Neural progenitor cell (in vitro differentiated cells): ENCODE results near the gene SERGEF. TPM values are rescaled to one million over a fixed set of nuclear protein-coding genes. Genes with fewer than 3 reads are reported as not detected.

Source experiments
- DNase-seq: peaks from one replicate; pipeline ENCODE4 v3.0.0-alpha.2; 2016; ENCODE audit warnings: low spot score
- H2AFZ ChIP-seq: fragments of 200-600 bp; sonication (generic); replicated peaks from 2 replicates; pipeline ENCODE4 v1.6.1; 2016; ENCODE audit warnings: antibody characterized with exemption
- H3F3A ChIP-seq: fragments of 200-600 bp; sonication (generic); 2 replicates; pipeline ENCODE4 v1.6.1; 2016; ENCODE audit warnings: antibody characterized with exemption, low read depth
- H3K27ac ChIP-seq: fragments of 200-600 bp; sonication (generic); 2 replicates; pipeline ENCODE4 v1.5.1; 2016; ENCODE audit warnings: mild to moderate bottlenecking
- H3K27me3 ChIP-seq: fragments of 200-600 bp; sonication (generic); 2 replicates; pipeline ENCODE4 v1.6.1; 2016; ENCODE audit warnings: mild to moderate bottlenecking, moderate library complexity
- H3K36me3 ChIP-seq: fragments of 200-600 bp; sonication (generic); 2 replicates; pipeline ENCODE4 v1.5.1; 2016
- H3K4me1 ChIP-seq: fragments of 200-600 bp; sonication (generic); 2 replicates; pipeline ENCODE4 v1.6.1; 2016; ENCODE audit warnings: mixed run types
- H3K4me2 ChIP-seq: fragments of 200-600 bp; sonication (generic); 2 replicates; pipeline ENCODE4 v1.6.1; 2016
- H3K4me3 ChIP-seq: fragments of 200-600 bp; sonication (generic); 2 replicates; pipeline ENCODE4 v1.5.1; 2016
- H3K79me2 ChIP-seq: fragments of 200-600 bp; sonication (generic); 2 replicates; pipeline ENCODE4 v1.6.1; 2016; ENCODE audit warnings: low read depth
- H3K9ac ChIP-seq: fragments of 200-600 bp; sonication (generic); 2 replicates; pipeline ENCODE4 v1.6.1; 2016
- H3K9me3 ChIP-seq: fragments of 200-600 bp; sonication (generic); 2 replicates; pipeline ENCODE4 v1.5.1; 2016; ENCODE audit warnings: low read depth
- H4K20me1 ChIP-seq: fragments of 200-600 bp; sonication (generic); 2 replicates; pipeline ENCODE4 v1.6.1; 2016; ENCODE audit warnings: low read depth
- H3K27ac Mint-ChIP-seq: 3 replicates; pipeline ENCODE4 v1.8.0; 2021; ENCODE audit warnings: mixed read lengths
- H3K27me3 Mint-ChIP-seq: 2 replicates; pipeline ENCODE4 v1.8.0; 2022; ENCODE audit warnings: low read depth, mild to moderate bottlenecking, inconsistent platforms, moderate library complexity, mixed read lengths; ENCODE audit not compliant: insufficient read depth
- H3K36me3 Mint-ChIP-seq: 3 replicates; pipeline ENCODE4 v1.8.0; 2021; ENCODE audit warnings: mixed read lengths
- H3K4me1 Mint-ChIP-seq: 3 replicates; pipeline ENCODE4 v1.8.0; 2021; ENCODE audit warnings: mixed read lengths
- H3K4me3 Mint-ChIP-seq: 3 replicates; pipeline ENCODE4 v1.8.0; 2021; ENCODE audit warnings: mild to moderate bottlenecking, moderate library complexity, mixed read lengths
- H3K9me3 Mint-ChIP-seq: 3 replicates; pipeline ENCODE4 v1.8.0; 2020; ENCODE audit warnings: mixed read lengths
- CTCF ChIP-seq: fragments of 200-600 bp; sonication (generic); IDR thresholded peaks from 2 replicates; pipeline ENCODE4 v1.5.1; 2017; ENCODE audit warnings: antibody characterized with exemption, mild to moderate bottlenecking
- EZH2 ChIP-seq: fragments of 200-600 bp; sonication (generic); IDR thresholded peaks from 2 replicates; pipeline ENCODE4 v1.6.1; 2017; ENCODE audit warnings: antibody characterized with exemption, mild to moderate bottlenecking, moderate library complexity
- EZH2phosphoT487 ChIP-seq: fragments of 200-600 bp; sonication (generic); IDR thresholded peaks from 2 replicates; pipeline ENCODE4 v1.6.1; 2017; ENCODE audit warnings: antibody characterized with exemption
- total RNA-seq: library from RNA; depleted of rRNA; stranded (reverse); fragments of >200 nt; gene quantifications from 2 replicates; pipeline ENCODE4 v1.2.3, GENCODE V29; 2015; ENCODE audit warnings: low replicate concordance

SERGEF gene
- 35.1 and 36.5 TPM in 2 replicates for total RNA-seq

- peaks cover 16% of the 10 kb centered on the region for H3K4me1 ChIP-seq
- H3K9ac ChIP-seq, result peak within 1 kb of the TSS; percentile 50
- no peaks in the 10 kb centered on the region for H3K36me3 ChIP-seq
- peak within 1 kb of the TSS; percentile 92 for H3K4me3 ChIP-seq
- peaks cover 23% of the 10 kb centered on the region for H3F3A ChIP-seq
- Mint-ChIP-seq H3K36me3 (no peaks in the 10 kb centered on the region), H3K9me3 (no peaks in the 10 kb centered on the region), H3K27me3 (peaks cover 11% of the 10 kb centered on the region), H3K27ac (peak within 1 kb of the TSS; percentile 27), H3K4me1 (peaks cover 20% of the 10 kb centered on the region), H3K4me3 (peak within 1 kb of the TSS; percentile 99)
- H3K9me3 ChIP-seq, result no peaks in the 10 kb centered on the region
- H3K4me2 ChIP-seq, result peak within 1 kb of the TSS; percentile 98
- H3K79me2 ChIP-seq, result peaks cover 19% of the 10 kb centered on the region
- H4K20me1 ChIP-seq, result peaks cover 10% of the 10 kb centered on the region
- H3K27me3 ChIP-seq, result peaks cover 33% of the 10 kb centered on the region
- H3K27ac ChIP-seq, result peak within 1 kb of the TSS; percentile 18
- DNase-seq, result peak; percentile 98
- H2AFZ ChIP-seq, result peak within 1 kb of the TSS; percentile 99
- TF ChIP-seq CTCF (no peak), EZH2 (peak; percentile 48)
Observed at GRCh38 chr11:18012906-18013781, at the start of gene SERGEF. TSS of gene SERGEF (minus strand) at chr11:18013047. CDS start at chr11:18013010, 37 bp downstream.

- H3K4me2 ChIP-seq, result no peak overlapping the region
- TF ChIP-seq CTCF (no peak), EZH2phosphoT487 (no peak)
- H3K9ac ChIP-seq, result no peak overlapping the region
- Mint-ChIP-seq H3K4me1 (peaks cover 6% of the 10 kb centered on the region), H3K27me3 (peaks cover 2% of the 10 kb centered on the region), H3K4me3 (no peak overlapping the region), H3K27ac (no peak overlapping the region), H3K9me3 (no peaks in the 10 kb centered on the region), H3K36me3 (no peaks in the 10 kb centered on the region)
- H3K4me3 ChIP-seq, result no peak overlapping the region
- no peaks in the 10 kb centered on the region for H3K27me3 ChIP-seq
- no peak overlapping the region for H3K27ac ChIP-seq
- H3K36me3 ChIP-seq, result no peaks in the 10 kb centered on the region
- no peaks in the 10 kb centered on the region for H3F3A ChIP-seq
- DNase-seq, result no peak
- no peaks in the 10 kb centered on the region for H4K20me1 ChIP-seq
- H2AFZ ChIP-seq, result no peak overlapping the region
- H3K4me1 ChIP-seq, result no peaks in the 10 kb centered on the region
- H3K79me2 ChIP-seq, result no peaks in the 10 kb centered on the region
- no peaks in the 10 kb centered on the region for H3K9me3 ChIP-seq
Observed at GRCh38 chr11:18061351-18061750, 48.5 kb upstream of the SERGEF start.

GRCh38 chr11:18056561-18057181 lies 43.8 kb upstream of the SERGEF start:
- no peaks in the 10 kb centered on the region for H3K36me3 ChIP-seq
- Mint-ChIP-seq H3K27me3 (peaks cover 5% of the 10 kb centered on the region), H3K27ac (no peak overlapping the region), H3K4me1 (no peaks in the 10 kb centered on the region), H3K36me3 (no peaks in the 10 kb centered on the region), H3K9me3 (no peaks in the 10 kb centered on the region), H3K4me3 (no peak overlapping the region)
- no peaks in the 10 kb centered on the region for H4K20me1 ChIP-seq
- H3F3A ChIP-seq, result no peaks in the 10 kb centered on the region
- no peak for DNase-seq
- no peaks in the 10 kb centered on the region for H3K4me1 ChIP-seq
- no peak overlapping the region for H3K9ac ChIP-seq
- no peaks in the 10 kb centered on the region for H3K27me3 ChIP-seq
- H3K27ac ChIP-seq, result no peak overlapping the region
- no peak overlapping the region for H3K4me2 ChIP-seq
- no peak overlapping the region for H3K4me3 ChIP-seq
- H3K79me2 ChIP-seq, result no peaks in the 10 kb centered on the region
- H2AFZ ChIP-seq, result no peak overlapping the region
- TF ChIP-seq CTCF, result no peak
- TF ChIP-seq EZH2, result no peak
- no peak for TF ChIP-seq EZH2phosphoT487
- no peaks in the 10 kb centered on the region for H3K9me3 ChIP-seq
